Cardiac atrium fibroblast (primary cell): ENCODE measurements around the gene MRPS16. TPM values are rescaled to one million over a fixed set of nuclear protein-coding genes. Genes with fewer than 3 reads are reported as not detected.

ENCODE experiments used
- total RNA-seq: library from RNA; depleted of rRNA; stranded (reverse); fragments of >200 nt; gene quantifications from 2 replicates; pipeline ENCODE4 v1.2.3, GENCODE V29; 2015

MRPS16 gene
- total RNA-seq: 43.4 and 50.2 TPM in 2 replicates

DNA sequence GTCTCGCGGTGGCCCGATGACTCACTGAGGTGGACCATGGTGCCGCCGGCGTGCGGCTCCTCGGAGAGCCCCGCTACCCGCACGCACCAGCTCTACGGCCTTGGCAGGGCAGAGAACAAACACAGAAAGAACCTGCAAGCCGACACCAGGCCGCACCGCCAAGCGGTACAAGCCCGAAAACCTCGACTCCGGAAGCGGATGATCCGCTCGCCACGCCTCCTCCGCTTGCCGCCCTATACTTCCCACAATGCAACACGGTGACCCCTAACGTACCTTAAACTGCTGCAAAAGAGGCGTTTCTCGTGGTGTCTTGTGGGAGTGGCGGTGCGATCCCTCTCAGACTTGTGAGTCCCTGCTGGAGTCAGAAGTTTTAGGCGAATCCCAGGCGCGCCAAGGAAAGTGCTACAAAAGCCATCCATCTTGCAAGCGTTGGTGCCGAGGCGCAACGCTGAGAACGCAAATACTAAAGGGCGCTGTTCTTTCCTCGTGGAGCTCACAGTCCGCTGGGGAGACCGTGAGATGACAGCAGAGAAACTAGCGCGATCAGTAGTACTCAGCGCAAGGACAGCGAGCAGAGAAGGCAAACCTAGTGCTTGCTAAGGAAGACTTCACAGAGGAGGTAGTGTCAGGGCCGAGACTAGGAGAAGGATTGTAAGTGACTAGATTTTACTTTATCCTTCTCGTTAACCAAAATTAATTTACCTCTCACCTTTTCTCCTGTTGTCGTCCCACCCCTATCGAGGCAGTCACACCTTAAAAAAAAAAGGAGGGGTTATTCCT lies at the start of gene MRPS16:
Gene MRPS16, minus strand, starts transcription at position 200 of the 780 bp plus-strand sequence. Its CDS starts 162 bp downstream, at position 38.

DNA sequence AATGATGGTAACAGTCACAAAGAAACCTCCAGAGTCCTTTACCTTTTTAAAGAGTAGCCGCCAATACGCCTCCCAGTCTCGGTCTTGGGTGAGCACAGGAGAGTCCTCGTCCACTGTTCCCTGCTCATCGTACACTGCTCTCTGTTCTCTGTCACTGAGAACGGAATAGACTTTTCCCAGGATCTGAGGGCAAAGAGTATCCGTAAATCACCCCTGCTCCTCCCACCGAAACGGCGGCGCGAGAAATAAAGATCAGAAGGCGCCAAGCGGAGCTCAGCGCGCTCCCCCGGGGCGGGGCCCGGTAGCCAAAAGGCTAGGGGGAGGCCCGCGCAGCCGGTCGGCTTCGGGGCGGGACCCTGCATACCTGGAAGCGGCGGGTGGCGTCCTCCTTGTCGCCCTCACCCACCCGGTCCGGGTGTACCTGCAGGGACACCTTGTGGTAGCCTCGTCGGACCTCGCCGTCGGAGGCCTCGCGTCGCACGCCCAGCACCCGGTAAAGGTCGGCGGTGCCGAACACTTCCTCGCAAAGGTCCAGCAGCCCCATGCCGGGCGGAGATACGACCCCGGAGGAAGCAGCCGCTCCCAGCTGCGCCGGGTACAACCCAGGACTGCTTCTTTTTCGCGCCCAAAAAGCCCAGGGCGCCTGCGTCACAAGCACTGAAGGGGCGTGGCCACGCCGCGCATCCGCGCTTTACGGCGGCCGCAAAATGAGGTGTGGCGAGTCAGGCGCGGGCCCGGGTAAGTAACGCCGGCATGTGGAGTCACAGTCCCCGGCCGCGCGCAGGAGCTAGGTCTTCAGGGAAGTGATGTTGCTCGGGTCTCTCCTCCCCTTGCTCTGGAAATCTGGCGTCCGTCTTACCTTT lies 5.6 kb downstream of the MRPS16 start, which contains the start of gene DNAJC9:
Gene DNAJC9, minus strand, starts transcription at position 610 of the 863 bp plus-strand sequence. Its CDS starts 66 bp downstream, at position 544.

Other genes with a start within 250 kb of the MRPS16 start
- gene P4HA1, start 155.8 kb downstream of the MRPS16 start, total RNA-seq: 396 and 422 TPM in 2 replicates
- gene NUDT13, start 142.2 kb downstream of the MRPS16 start, total RNA-seq: 0.16 and 0.90 TPM in 2 replicates
- gene ECD, start 84.6 kb downstream of the MRPS16 start, total RNA-seq: 23.5 and 28.4 TPM in 2 replicates
- gene FAM149B1, start 84.5 kb downstream of the MRPS16 start, total RNA-seq: 11.3 and 14.8 TPM in 2 replicates
- gene DNAJC9, start 5.4 kb downstream of the MRPS16 start, total RNA-seq: 11.3 and 11.9 TPM in 2 replicates
- 0.16 and 0.18 TPM in 2 replicates for gene CFAP70, start 106.2 kb upstream of the MRPS16 start, total RNA-seq
- gene ANXA7, start 161.4 kb upstream of the MRPS16 start, total RNA-seq: 68.6 and 95.7 TPM in 2 replicates
- gene MSS51, start 180.9 kb upstream of the MRPS16 start, total RNA-seq: 0.65 and 1.3 TPM in 2 replicates
- gene PPP3CB, start 243.4 kb upstream of the MRPS16 start, total RNA-seq: 24.9 and 27.2 TPM in 2 replicates